Gastroesophageal sphincter (tissue), 3 donors: ENCODE data around the gene DCAKD.

Experiments used
- CTCF ChIP-seq, 4 experiments: fragments of 200-600 bp in 2 of 4; fragments of 450-650 bp in 2 of 4; sonication (generic) in 1 of 4; IDR thresholded peaks; one replicate each; pipeline ENCODE4 v1.5.1; 2017 to 2019; ENCODE audit warnings: antibody characterized with exemption in 4 of 4, mild to moderate bottlenecking in 2 of 4, moderate library complexity in 2 of 4
- POLR2A ChIP-seq, 2 donors: fragments of 450-650 bp; IDR thresholded peaks; one replicate each; pipeline ENCODE4 v1.6.1; 2017; ENCODE audit warnings: antibody characterized with exemption in 2 of 2, mild to moderate bottlenecking in 2 of 2, moderate library complexity in 1 of 2
- POLR2AphosphoS5 ChIP-seq: sonication (generic); formaldehyde crosslinking; IDR thresholded peaks from one replicate; pipeline ENCODE4 v1.6.1; 2017; ENCODE audit warnings: antibody characterized with exemption

GRCh38 chr17:44988044-44988942 lies 63.1 kb downstream of the DCAKD start:
- TF ChIP-seq POLR2AphosphoS5 = no peak
- no peak for TF ChIP-seq CTCF (IDR thresholded peaks at IDR 0.05)
- TF ChIP-seq POLR2A (IDR thresholded peaks at IDR 0.05) = no peak
